HG02981 (cell line): Measurements from ENCODE around the gene PPM1D.
A peak's percentile ranks its signal among the peaks of the same experiment; 100 is the strongest.
"Not testable (repeated sequence)": the region's sequence is repeated elsewhere in the genome, so short reads cannot be mapped to it uniquely, and the experiment has no call there.

Experiments used
- ATAC-seq: cut with Tn5 transposase; IDR thresholded peaks from one replicate; pipeline ENCODE4 v1.9.1; 2021; ENCODE audit warnings: mild to moderate bottlenecking, moderate library complexity; ENCODE audit not compliant: unreplicated experiment

PPM1D gene

DNA sequence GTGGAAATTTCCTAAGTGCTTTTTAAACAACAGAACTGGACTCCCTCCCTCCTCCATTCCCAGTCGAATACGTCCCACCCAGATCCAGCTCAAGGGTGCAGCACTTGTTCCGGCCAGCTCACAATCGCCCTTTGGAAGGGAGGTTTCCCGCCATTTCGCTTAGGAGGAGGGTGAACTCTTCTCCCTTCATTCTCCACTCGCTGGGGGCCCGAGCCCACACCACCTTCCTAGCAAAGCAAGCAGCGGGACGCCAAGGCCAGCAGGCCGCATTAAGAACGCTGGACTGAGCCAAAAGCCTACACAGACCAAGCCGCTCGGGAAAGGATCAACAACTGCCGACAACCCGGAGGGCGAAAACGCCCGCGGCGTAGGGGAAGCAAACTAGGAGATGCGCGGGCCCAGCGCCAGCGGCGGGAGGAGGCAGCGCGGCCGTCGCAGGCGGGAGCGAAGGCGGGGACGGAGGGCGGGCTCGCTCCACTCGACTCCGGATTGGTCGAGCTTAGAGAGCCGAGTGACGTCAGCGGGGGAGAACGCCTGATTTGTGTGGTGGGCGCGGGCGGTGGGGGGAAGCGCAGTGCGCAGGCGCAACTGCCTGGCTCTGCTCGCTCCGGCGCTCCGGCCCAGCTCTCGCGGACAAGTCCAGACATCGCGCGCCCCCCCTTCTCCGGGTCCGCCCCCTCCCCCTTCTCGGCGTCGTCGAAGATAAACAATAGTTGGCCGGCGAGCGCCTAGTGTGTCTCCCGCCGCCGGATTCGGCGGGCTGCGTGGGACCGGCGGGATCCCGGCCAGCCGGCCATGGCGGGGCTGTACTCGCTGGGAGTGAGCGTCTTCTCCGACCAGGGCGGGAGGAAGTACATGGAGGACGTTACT, at the start of gene PPM1D:
PPM1D (plus strand) TSS at position 574 of the 870 bp plus-strand sequence; CDS start at position 796, 222 bp downstream.
- peak; percentile 85 for ATAC-seq

DNA sequence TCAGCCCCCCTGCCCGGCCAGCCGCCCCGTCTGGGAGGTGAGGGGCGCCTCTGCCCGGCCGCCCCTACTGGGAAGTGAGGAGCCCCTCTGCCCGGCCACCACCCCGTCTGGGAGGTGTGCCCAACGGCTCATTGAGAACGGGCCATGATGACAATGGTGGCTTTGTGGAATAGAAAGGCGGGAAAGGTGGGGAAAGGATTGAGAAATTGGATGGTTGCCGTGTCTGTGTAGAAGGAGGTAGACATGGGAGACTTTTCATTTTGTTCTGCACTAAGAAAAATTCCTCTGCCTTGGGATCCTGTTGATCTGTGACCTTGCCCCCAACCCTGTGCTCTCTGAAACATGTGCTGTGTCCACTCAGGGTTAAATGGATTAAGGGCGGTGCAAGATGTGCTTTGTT, 47.7 kb upstream of the PPM1D start:
- ATAC-seq: not testable (repeated sequence)

DNA sequence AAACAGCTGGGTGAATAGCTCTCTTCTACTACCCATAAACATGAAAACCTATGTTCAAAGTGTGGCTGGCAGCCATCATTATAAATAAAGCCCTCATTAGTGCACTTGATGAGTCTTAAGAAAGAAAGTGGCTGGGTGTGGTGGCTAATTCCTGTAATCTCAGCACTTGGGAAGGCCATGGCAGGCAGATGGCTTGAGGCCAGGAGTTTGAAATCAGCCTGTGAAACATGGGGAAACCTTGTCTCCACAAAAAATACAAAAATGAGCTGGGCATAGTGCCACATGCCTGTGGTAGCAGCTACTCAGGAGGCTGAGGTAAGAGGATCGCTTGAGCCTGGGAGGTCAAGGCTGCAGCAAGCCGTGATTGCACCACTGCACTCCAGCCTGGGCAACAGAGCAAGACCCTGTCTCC, 45.6 kb upstream of the PPM1D start:
- ATAC-seq: no peak

DNA sequence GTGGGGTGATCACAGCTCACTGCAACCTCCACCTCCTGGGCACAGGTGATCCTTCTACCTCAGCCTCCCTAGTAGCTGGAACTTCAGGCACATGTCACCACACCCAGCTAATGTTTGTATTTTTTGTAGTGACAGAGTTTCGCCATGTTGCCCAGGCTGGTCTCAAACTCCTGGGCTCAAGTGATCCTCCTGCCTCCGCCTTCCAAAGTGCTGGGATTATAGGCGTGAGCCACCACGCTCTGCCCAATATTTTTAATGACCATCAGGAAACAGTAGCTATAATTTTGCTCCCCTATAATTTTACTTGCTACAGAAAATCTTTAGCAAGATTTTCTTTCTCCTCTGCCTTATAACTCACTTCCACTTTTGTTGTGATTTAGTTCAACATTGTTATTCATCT, 44.2 kb upstream of the PPM1D start:
- no peak for ATAC-seq

DNA sequence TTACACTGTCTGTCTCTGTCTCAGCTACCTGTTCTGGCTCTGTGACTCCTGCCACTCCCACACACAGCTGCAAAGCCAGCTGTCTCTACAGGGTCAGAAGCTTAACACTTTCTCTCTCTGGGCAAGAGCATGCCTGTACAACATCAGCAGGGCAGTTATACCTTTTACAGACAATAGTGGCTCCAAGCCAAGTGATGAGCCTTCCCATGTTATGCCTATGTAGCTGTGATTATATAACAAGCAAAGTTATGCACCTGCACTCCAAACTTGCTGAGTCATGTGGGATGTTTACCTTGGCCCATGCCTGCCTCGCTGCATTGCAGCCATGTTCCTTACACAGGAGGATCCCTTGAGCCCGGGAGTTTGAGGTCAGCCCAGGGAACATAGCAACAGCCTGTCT, 42.2 kb upstream of the PPM1D start:
- ATAC-seq: no peak

DNA sequence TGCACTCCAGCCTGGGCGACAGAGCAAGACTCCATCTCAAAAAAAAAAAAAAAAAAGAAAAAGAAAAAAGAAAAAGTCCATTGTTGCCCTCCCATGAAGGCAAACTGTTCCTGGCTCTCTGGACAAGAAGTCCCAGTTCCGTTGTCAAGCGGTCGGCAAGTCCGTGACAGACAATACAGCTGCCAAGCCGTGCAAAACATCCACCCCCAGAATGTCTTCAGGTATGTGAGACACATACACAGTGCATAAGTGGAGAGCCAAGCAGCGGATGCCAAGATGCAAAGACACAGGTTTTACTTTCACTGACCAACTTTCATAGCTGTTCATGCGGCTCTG, 40.4 kb upstream of the PPM1D start:
- no peak for ATAC-seq

DNA sequence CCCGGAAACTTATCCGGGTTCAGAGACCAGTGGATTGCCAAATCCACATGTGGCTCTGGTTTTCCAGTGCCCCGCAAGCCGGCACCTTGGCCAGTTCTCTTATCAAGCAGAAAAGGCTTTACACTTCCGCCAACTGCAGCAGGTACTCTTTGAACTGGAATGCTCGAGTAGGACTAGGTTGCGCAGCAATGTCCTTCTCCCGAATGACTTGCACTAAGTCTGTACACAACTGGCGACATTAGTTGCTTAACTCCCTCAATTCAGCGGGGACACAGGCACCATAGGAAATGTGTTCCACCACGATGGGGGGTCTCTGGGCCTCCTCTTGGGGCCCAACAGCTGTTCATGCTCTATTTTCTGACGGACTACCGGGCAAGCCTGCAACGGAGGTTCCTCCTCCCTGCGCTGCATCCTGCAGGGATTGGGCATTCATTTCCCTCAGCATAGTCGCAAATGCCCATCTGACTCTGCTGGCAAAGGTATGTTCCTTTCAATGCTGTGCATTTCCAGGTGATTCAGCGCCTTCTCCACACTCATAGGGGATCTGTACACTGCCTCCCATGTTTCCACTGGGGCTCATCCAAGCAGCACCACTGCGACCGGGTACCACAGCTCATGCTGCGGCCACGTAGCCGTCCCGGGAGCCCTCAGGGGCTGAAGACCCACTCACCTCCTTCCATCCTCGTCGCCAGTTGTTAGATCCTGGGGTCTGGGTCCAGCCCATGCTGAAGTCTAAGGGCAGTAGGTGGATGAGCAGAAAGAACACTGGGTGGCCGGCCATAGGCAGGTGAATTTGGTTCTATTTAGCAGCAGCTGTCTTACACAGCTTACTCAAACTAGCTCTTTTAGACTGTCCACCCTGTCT, 39.8 kb upstream of the PPM1D start:
- no peak for ATAC-seq

DNA sequence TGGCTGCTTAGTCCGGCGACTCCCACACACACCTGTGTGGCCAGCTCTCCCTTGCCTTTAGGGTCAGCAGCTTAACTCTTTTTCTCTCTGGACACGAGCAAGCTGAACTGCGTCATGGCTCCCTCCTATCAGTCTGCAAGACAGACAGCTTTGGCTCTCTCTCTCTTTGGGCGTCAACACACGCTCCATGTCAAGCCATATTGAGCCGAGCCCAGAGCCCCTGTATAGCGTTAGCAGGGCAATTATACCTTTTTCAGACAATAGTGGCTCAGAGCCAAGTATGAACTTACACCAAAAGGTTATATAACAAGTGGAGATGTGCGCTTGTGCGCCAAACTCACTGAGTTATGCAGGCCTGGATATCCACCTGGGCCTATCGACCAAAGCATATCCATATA, 39.1 kb upstream of the PPM1D start:
- no peak for ATAC-seq

DNA sequence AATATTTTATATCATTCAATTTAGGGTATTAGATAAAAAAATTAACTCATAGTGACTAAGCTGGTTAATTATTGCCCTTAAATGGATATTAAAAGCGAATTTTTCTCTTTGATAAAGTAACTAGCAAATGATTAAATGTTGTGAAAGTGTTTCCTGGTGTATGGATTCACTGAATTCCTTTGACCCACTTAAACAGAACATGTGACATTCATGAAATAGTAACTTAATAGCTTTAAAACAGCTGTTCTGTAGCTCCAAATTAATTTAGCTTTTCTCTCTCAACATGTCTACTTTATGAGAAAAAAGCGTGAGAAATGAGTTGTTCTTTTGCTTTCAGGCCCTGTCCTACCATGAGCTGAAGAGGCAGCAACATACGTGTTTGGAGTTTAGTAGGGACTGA, 37.6 kb upstream of the PPM1D start:
- no peak for ATAC-seq

DNA sequence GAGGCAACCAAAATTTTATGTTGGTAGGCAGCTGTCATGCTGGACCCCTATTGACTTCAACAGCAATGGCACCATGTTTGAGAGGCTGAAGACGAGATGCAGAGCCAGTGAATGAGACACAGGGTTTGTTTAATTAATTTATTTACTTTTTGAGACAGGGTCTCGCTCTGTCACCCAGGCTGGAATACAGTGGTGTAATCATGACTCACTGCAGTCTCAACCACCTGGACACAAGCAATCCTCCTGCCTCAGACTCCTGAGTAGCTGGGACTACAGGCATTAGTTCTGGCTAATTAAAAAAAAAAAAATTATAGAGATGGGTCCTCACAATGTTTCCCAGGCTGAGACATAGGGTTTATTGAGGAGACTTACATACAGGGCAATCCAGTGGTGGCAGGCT, 36.2 kb upstream of the PPM1D start:
- ATAC-seq: no peak

DNA sequence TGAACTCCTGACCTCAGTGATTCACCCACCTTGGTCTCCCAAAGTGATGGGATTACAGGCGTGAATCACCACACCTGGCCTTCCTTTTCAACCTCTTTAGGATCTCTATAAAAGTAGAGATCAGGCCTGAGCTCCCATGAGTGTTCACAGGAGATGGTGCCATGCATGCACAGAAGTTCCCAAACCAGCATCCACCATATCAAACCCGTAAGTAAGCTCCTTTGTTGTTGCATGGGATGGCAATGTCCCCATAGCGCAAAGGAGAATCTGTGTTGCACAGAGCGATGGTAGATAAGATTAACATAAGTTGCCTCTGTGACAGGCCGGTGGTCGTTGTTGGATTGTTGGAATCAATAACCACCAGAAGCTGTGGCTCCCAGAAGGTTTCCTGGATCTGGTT, 34.8 kb upstream of the PPM1D start:
- ATAC-seq: no peak

DNA sequence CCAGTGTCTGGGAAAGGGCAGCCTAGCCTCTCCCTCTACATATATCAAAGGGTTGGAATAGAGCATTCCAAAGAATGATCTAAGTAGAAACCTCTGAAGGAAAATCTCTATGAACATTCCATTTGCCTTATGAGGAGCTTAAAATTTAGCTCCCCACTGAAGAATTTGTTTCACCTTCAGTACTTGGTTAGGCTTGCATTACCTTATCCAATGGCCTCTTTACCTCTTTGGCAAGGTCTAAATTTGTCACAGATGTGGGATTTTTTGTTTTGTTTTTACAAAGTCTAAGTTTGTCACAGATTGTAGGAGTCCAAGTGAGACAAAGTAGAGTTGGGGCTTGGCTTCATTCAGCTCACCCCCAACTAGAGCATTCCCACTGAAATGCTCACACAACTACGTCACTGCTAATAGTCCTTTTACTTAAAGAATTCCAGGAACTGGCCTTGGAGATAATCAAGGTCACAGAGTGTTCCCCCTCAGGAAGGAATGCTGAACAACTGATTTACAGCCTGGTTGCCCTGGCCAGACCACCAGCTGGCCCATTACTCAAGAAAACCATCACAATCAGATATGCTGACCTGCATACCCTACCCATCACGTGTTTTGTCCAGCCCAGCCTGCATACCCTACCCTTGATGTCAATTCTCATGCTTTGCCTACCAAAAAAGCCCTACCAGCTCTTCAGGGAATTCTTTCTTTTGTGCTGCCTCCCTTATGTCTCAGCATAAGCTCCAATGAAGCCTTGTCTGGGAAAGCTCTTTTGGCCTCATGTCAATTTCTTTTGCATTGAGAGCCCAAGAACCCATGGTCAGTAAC, 26.5 kb upstream of the PPM1D start:
- no peak for ATAC-seq

DNA sequence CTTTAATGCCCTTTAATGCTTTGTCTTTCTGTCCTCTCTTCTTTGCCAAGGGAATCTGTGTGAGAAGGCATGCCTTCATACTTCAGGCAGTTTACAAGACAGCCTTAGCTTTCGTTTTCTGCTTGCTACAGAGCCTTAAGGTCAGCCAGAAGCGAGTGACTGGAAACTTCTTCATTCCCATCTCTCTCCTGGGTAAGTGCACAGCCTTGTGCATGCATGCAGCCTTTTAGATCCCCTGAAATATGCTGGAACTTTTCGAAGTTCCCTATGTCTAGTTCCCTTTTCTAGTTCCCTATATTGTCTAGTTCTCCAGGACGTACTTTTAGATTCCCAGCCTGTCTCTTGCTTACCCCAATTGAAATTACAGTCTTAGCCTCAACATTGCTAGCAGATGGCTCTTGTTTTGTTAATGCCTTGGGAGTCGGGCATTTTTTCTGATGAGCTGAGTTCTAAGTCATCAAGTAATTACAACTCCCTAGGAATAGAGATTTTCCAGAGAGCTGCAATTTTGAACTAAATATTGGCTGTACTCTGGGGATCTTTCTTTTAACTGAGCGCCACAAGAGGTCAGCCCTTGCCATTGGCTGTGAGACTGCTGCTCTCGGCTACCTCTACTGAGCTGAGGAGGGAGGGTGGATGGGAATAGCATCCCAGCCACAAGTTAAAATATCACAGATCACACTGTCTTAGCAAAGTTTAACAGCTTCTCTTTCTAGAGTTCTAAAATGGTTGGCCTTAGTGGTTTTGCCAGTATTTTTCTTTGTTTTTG, 22.7 kb upstream of the PPM1D start:
- ATAC-seq: no peak

DNA sequence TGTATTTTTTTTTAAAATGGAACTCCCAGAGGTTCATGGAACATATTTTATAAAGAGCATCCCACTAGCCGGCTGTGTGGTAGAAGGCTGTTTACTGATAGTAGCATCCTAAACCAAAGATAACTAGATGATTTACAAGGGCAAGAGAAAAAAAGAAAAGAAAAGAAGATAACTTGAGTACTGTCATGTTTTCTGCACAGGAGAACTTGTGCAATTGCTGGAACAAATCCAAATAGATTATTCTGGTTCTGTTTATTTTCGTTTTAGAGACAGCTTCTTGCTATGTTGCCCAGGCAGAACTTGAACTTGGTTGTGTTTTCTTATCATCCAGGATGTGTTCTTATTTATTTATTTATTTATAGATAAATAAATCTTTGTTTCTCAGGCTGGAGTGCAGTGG, 20.9 kb upstream of the PPM1D start:
- no peak for ATAC-seq

DNA sequence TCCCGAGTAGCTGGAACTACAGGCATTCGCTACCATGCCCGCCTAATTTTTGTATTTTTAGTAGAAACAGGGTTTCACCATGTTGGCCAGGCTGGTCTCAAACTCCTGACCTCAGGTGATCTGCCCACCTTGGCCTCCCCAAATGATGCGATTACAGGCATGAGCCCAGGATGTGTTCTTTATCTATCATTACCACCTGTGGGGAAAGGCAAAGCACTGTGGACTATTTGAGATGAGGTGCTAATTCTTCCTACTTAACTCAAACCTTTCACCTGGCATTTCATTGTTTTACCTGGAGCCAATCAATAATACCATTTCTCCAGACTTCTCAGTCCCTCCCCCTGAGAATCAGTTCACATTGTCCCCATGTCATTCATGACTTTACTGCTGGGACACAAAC, 20.4 kb upstream of the PPM1D start:
- no peak for ATAC-seq

DNA sequence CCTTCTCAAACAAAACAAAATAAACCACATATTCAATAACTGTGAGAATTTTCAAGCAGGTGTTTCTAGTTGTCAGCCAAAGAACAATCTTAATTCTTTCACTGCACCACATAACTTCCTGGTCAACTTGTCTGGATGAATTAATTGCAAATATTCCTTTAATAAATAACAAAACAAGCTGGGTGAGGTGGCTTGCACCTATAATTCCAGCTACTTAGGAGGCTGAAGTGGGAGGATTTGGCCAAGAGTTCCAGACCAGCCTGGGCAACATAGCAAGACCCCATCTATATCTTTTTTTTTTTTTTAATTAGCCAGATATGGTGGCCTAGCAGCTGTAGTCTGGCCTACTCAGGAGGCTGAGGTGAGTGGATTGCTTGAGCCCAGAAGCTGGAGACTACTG, 17.0 kb upstream of the PPM1D start:
- no peak for ATAC-seq

DNA sequence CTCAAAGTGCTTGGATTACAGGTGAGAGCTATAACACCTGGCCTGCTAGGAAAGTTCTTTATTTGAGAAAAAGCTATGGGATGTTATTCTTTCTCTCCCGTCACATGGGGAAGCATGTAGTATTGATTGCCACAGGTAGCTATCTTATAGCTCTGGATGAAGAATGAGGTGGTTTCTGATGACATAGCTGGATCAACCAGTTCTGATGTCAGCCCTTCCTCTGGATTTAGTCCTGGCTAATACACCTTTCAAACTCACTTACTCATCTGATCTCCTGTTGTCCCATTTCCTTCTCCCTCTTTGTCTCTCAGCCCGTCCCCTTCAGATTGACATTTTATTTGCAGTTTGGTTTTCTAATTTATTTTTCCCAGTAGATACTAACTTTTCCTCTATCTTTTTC, 14.1 kb upstream of the PPM1D start:
- no peak for ATAC-seq

DNA sequence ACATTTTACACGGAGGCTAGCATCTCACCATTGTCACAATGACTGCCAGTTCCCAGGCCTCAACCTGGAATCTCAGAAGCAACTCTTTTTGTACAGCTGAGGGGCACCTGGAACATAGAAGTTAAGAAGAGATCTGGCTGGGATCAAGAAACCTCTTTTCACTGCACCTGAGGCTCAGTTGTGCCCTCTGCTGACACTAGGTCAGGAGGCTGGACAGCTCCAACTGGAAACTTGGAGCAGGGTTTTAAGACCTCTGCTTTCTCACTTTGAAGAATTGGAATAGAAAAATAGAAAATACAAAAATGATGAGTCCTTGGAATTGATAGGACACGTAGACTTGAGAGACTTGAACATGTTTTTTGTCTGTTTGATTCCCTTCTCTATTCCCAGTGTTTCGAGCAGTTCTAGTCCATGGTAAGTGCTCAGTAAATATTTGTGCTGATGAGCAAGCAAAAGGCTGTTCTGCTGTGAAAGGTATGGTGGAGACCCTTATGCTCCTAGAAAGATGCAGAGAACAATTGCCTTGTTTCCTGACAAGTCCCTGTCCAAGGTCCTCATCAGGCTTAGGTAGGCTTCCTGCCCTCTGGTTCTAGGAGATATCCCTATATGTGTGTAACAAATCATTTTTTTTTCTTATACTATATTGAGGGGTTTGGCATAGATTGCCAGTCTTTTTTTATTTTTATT, 13.6 kb upstream of the PPM1D start:
- ATAC-seq: no peak

DNA sequence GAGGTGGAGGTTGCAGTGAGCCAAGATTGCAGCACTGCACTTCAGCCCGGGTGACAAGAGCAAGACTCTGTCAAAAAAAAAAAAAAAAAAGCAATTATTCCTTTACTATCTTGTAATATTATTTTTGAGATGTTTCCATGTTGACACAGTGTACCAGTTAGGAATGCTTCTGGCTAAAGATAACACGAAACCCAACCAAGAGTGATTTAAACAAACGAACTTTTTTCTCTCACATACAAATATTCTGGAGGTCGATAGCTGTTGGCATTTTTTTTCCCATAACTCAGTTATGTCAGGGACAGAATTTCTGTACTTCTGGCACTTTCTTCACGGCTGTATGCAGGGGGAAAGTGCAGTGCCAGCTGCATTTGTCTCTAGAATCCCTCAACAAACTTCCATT, 9.9 kb upstream of the PPM1D start:
- ATAC-seq: no peak

DNA sequence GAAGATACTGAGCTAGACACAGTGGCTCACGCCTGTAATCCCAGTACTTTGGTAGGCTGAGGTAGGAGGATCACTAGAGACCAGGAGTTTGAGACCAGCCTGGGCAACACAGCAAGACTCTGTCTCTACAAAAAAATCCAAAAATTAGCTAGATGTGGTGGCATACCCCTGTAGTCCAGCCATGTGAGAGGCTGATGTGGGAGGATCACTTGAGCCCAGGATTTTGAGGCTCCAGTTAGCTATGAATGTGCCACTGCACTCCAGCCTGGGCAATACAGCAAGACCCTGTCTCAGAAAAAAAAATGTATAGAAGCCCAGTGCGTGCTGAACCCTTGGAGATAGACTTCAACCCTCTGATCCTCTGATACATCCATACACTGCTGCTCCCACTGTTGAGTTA, 7.2 kb upstream of the PPM1D start:
- no peak for ATAC-seq
